GM12864 (cell line): Measurements from ENCODE around the gene CUL7.

Experiments
- DNase-seq: peaks from one replicate; pipeline ENCODE4 v3.0.0-alpha.2; 2011; ENCODE audit warnings: low read depth
- H3K4me3 ChIP-seq: 2 replicates; pipeline ENCODE4 v1.5.1; 2011; ENCODE audit warnings: mild to moderate bottlenecking, low read depth, low read length, control low read depth
- CTCF ChIP-seq: IDR thresholded peaks from 2 replicates; pipeline ENCODE4 v1.5.1; 2011; ENCODE audit warnings: low read depth, mild to moderate bottlenecking, moderate library complexity, low read length, control low read depth, inconsistent platforms; ENCODE audit errors: missing control alignments

Gene CUL7

GRCh38 chr6:43093436-43094289 lies 40.0 kb upstream of the CUL7 start:
- TF ChIP-seq CTCF, result no peak
- H3K4me3 ChIP-seq, result no peak overlapping the region
- DNase-seq, result no peak

- no peak for DNase-seq
- no peak overlapping the region for H3K4me3 ChIP-seq
- no peak for TF ChIP-seq CTCF
Measured at GRCh38 chr6:43092635-43093034, 39.0 kb upstream of the CUL7 start.

- no peak overlapping the region for H3K4me3 ChIP-seq
- TF ChIP-seq CTCF, result no peak
- DNase-seq, result no peak
Measured at GRCh38 chr6:43091436-43091991, 37.9 kb upstream of the CUL7 start.

- no peak for TF ChIP-seq CTCF
- no peak for DNase-seq
- H3K4me3 ChIP-seq, result no peak overlapping the region
Measured at GRCh38 chr6:43091020-43091419, 37.4 kb upstream of the CUL7 start.

- DNase-seq, result no peak
- no peak for TF ChIP-seq CTCF
- no peak overlapping the region for H3K4me3 ChIP-seq
Measured at GRCh38 chr6:43090559-43090956, 36.9 kb upstream of the CUL7 start.

- no peak for DNase-seq
- no peak overlapping the region for H3K4me3 ChIP-seq
- no peak for TF ChIP-seq CTCF
Measured at GRCh38 chr6:43089874-43090558, 36.4 kb upstream of the CUL7 start.
